NCI-H2107 treated with DMSO at 0.1 percent for 48 hours (cell line): Measurements from ENCODE around the gene ASCC2.

Source experiments
- DNase-seq: peaks from one replicate; lab custom pipeline; 2025; ENCODE audit not compliant: unreplicated experiment; lab: John Stamatoyannopoulos, UW

The ASCC2 gene

DNA sequence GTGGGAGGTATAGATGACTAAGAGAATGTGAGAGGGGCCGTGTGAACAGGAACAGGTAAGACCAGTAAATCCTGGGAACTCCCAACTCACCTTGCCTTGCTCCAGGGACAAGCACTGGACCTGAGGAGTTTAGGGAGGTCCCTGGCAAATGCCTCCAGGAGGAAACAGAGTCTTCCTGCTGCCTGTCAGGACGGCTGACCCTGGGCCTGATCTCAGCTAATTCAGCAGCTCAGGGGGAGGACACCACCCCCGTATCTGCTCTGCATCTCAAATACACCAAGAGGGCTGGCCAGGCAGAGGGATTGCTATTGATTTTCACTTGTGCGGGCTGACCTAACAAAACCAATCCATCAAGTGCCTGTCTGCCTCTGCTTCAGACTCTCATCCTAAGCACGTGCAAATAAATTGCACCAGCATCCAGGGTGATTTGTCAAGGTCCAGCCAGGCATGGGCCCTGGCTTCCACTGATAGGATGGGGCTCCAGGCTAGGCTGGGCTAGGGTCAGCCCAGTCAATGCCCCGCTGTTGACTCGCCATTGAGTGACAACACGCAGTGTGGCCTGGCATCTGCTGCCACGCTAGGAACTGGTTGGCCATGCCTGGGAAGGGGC is 50.6 kb downstream of the ASCC2 start:
- no peak for DNase-seq

DNA sequence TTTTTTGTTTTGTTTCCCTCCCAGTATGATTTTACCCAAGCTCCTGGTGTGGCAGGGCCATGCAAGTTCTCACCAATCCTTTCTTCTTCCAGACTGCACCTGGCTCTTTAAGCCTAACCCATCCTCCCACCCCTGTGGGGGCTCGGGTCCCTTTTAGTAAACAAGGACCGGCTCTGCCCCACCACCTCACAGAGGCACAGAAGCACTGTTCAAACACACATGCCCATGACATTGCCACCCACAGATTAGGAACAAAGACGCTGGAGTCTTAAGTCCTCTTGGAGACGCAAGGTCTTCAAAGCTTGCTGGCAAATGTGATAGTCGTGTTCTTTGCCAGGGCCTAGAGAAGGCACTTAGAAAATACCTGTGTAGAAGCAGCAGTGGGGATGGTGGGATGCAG is 52.0 kb downstream of the ASCC2 start:
- DNase-seq: no peak

DNA sequence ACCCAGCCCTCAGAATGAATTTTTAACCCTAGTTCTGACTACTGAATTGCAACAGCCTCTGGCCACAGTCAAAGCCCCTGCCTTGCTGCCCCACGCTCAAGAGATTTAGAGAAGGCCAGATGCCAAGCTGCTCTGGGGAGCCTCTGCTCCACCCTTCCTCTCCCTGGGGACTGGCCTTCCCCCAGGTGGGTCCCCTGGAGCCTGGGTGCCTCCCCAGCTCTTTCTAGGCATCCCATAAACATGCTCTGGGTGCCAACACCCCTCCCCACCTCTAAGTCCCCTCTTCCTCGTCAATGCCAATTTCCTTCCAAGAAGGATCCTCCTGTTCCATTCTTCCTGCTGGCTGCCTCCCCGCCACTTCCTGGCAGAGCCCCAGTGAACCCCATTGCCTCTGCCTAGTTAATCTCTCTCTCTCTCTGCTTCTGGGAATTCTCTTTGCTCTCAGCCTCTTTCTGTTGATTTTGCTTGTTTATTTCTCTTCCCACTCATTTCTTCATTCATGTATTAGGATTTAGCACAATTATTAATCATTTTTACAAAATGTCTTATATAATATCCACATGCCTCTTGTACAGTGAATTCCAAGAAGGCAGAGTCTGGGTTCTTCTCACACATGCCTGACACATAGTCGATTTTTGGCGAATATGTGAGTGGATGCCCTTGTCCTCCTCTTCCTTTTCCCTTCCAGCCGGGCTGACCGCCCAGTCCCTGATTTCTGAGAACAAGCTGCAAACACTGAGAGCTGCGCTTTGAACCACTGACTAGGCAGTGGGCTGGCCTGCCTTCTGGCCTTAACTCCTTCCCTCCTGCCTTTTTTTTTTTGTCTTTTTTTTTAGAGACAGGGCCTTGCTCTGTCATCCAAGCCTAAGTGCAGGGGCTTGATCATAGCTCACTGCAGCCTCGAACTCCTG is 53.4 kb downstream of the ASCC2 start:
- no peak for DNase-seq

DNA sequence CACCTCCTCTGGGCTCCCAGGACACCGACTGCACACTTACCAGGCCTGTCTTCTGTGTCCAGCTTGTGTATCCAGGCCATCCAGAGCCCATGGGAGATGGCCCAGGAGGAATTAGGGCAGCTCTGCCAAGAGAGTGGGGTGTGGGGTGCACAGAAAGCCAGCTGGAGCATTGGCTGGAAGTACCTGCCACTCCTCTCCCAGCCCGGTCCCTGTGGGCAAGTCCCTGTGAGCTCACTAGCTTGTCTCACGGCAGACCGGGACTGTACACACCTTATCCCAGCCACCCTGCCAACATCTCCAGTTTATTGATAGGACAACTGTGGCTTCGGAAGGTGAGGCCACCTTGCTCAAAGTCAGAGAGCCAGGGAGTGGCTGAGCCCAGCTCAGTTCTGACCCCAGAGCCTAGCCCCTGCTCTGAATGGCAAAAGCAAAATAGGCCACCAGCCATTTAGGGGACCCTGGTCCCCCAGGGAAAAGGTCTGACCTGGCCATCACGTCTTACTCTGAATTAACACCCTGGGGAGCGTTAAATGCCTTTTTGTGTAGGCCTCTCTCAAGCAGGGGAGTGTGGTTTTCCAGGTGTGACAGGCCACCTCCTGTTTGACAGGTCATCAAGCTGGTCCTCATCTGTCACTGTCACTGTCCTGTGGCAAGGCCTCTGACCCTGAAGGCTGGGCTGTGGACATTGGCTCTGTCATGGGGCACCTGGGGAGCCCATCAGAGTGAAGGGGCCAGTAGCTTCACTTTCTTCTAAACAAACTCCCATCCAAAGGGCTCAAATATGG is 55.8 kb downstream of the ASCC2 start:
- no peak for DNase-seq

GRCh38 chr22:29780748-29781676 is 57.1 kb downstream of the ASCC2 start:
- no peak for DNase-seq

DNA sequence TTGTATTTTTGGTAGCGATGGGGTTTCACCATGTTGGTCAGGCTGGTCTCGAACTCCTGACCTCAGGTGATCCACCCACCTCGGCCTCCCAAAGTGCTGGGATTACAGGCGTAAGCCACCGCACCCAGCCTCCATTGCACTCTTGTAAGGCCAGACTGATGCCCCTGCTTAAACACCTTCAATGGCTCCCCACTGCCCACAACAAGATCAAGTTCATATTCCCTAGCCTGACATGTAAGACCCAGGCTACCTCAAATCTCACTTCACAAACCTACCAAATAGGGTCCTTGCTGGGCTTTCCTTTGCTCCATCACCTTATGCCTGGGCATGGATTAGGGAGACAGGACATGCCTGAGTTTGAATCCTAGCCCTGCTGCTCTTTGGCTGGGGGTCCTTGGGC is 57.9 kb downstream of the ASCC2 start:
- DNase-seq: no peak

DNA sequence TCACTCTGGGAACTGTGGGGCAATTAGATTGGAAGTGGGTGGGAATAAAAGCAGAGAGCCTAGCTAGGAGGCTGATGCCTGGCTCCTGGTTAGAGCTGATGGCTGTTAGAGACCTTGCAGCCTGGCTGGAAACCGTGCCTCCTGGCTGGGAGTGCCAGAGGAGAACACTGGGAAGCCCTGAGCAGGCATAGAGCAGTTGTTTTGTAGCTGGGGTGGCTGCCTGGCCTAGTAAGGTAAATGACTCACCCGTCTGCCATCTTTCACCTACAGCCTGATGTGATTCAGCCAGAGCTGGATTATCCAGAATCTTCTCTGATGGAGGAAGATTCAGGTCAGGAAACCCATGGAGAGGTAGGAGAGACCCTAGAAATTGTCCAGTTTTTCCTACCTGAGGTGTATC is 64.8 kb downstream of the ASCC2 start:
- no peak for DNase-seq

DNA sequence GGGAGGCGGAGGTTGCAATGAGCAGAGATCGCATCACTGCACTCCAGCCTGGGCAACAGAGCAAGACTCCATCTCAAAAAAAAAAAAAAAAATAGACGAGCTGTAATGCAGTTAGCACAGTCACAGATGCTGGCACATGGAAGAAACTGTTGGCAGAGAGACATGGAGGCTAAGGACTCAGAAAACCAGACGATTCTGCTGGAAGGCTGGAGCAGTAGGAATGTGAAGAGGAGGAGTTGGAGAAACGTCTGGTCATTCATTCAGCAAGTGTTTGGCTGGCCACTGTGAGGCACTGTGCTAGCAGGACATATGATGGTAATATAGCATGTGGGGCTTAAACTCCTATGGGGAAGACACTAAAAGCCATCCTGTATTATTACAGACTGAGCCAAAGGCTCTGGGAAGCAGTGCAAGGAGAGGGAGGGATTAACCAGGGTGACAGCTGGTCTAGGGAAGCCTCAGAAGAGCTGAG is 65.9 kb downstream of the ASCC2 start:
- no peak for DNase-seq

- no peak for DNase-seq
Measured at GRCh38 chr22:29769723-29770321, 68.3 kb downstream of the ASCC2 start.

- DNase-seq: no peak
Measured at GRCh38 chr22:29768052-29768693, 69.9 kb downstream of the ASCC2 start.

DNA sequence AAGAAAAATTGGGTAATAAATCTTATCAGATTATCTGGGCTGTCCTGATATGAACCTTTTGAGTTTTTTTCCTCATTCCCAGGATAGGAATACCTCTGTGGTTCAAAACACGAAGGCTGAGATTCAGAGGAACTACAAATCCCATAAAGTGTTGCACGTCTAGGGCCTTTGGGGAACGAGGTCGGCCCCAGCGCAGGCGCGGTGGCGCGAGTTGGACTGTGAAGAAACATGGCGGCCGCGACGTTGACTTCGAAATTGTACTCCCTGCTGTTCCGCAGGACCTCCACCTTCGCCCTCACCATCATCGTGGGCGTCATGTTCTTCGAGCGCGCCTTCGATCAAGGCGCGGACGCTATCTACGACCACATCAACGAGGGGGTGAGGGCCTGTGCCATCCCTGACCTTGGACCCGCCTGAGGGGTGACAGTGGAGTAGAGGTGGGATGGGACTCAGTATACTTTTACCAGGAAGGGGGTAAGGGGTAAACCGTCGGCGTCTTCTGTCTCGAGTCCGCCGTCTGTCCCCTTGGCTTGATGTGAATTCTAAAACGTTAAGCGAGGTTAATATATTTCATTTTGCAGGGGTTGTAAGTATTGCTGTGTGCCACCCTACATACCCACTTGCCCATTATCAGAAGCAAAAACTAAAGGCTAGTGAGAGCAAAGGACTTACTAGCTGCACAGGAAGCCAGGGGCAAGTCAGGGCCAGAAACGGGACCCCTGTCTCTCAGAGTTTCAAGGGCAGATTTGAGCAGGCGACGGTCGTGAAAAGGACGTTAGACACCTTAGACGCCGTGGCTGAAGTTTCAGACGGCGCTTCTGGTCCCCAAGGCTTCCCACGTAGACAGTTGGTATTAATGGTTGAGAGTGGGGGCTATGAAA is 70.7 kb downstream of the ASCC2 start, which contains the start of gene UQCR10:
Gene UQCR10, plus strand, starts transcription at position 199 of the 881 bp plus-strand sequence. Its CDS starts 30 bp downstream, at position 229.
- peak; percentile 90 for DNase-seq

DNA sequence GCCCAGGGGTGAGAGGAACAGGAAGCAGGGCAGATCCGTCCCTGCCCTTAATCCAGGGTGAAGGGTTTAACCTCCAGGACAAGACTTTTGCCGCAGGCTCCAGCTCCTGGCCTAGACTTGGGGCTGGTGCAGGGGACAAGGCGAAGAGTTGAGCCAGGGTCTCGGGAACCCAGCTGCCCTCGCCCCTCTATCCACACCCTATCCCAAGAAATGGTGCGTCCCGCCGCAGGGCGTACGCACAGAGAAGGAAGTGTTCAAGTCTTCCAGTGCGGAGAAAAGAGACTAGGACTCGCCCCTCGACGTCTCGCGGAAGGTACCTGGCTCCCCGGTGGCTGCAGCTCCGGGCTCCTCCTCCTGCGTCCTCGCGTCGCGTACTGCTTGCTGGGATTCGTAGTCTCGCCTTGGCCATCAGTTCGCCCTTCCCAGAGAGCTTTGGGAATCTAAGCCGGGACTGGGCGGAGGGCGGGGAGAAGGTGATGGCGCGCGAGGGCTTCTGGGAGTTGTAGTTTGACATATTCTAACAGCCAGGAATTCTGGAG is 71.4 kb downstream of the ASCC2 start, which contains the start of gene ZMAT5:
Gene ZMAT5, minus strand, starts transcription at position 376 of the 539 bp plus-strand sequence. CDS start 18,463 bp downstream, outside the sequence.
- DNase-seq: peak; percentile 90

DNA sequence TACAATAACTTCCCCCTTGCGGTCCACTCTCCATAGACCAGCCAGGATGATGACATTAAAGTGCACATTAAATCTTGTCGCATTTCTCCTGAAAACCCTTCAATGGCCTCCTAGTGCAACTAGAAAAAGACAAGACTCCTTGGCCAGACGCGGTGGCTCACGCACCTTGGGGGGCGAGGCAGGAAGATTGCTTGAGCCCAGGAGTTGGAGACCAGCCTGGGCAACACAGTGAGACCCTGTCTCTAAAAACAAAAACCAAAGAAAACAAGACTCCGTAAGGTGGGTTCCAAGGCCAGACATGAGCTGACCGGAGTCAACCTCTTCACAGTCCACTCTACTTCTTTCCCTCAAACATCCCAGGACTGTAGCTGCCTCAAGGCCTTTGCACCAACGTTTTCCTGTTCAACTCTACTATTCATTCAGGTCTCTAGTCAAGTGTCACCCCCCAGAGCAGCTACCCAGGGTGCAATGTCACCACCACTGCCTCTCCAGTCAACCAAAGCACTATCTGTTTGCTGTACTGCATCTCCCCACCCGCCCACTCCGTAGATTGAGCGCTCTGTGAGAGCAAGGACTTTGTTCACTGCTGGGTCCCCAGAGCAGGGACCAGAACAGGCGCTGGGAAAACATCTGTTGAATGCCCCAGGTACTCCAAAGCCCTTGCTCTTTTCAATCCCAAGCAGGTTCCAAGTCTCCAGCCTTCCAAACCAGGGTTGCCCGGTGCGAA is 72.0 kb downstream of the ASCC2 start:
- DNase-seq: no peak

GRCh38 chr22:29762263-29762662 is 75.8 kb downstream of the ASCC2 start:
- peak; percentile 13 for DNase-seq

DNA sequence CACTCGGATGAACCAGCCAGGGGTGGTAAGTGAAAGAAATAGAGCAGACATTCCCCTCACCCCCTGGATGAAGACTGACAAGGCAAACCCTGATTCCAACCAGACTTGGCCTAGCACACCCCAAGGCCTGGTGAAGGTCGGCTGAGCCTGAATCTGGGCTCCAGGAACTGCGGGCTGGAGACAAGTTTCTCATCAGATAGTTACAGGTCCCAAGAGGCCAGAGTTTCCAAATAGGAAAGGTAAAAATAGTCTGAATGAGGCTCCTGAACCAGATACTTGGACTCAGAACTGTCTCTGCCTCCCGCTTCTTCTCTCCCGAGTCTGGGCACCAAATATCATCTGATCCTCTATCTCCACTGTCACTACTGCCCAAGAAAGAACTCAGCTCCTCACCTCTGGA is 79.1 kb downstream of the ASCC2 start:
- DNase-seq: no peak

GRCh38 chr22:29758068-29758622 is 79.9 kb downstream of the ASCC2 start:
- DNase-seq: no peak

DNA sequence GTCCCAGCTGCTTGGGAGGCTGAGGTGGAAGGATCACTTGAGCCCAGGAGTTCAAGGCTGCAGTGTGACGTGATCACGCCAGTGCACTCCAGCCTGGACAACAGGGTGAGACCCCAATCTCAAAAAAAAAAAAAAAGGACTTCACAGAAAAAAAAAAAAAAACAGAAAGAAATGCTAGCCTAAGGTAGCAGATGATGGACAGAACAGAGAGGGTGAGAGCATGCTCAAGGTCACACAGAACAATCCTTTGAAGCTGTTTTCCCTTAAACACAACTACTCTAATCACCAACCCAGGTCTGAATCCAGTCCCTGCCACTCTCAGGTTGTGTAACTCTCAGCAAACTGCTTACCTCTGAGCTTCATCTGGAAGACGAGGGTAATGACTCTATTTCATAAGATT is 81.0 kb downstream of the ASCC2 start:
- DNase-seq: no peak
